HEK293 (cell line): Measurements from ENCODE around the gene CDK1.

Experiments used
- IKZF3 ChIP-seq: fragments of 450-650 bp; IDR thresholded peaks from 2 replicates; pipeline ENCODE4 v1.5.0; 2018; ENCODE audit warnings: missing biosample characterization, mild to moderate bottlenecking, missing genetic modification characterization, moderate library complexity
- KLF7 ChIP-seq: fragments of 450-650 bp; formaldehyde crosslinking; IDR thresholded peaks from 2 replicates; pipeline ENCODE4 v1.5.1; 2016; ENCODE audit warnings: missing biosample characterization, missing genetic modification characterization, borderline replicate concordance
- ZBTB44 ChIP-seq: fragments of 450-650 bp; IDR thresholded peaks from 2 replicates; pipeline ENCODE4 v1.5.1; 2018; ENCODE audit warnings: missing biosample characterization, mild to moderate bottlenecking, missing genetic modification characterization
- ZBTB7A ChIP-seq: fragments of 450-650 bp; formaldehyde crosslinking; IDR thresholded peaks from 2 replicates; pipeline ENCODE4 v1.5.1; 2016; ENCODE audit warnings: low read depth, missing biosample characterization, missing genetic modification characterization
- ZBTB8A ChIP-seq: fragments of 450-650 bp; formaldehyde crosslinking; IDR thresholded peaks from 2 replicates; pipeline ENCODE4 v1.5.1; 2016; ENCODE audit warnings: missing biosample characterization, missing genetic modification characterization
- ZNF121 ChIP-seq: fragments of 450-650 bp; formaldehyde crosslinking; IDR thresholded peaks from 2 replicates; pipeline ENCODE4 v1.5.1; 2016; ENCODE audit warnings: missing biosample characterization, missing genetic modification characterization
- ZSCAN18 ChIP-seq: fragments of 450-650 bp; formaldehyde crosslinking; IDR thresholded peaks from 2 replicates; pipeline ENCODE4 v1.5.1; 2016; ENCODE audit warnings: missing biosample characterization, missing genetic modification characterization
- TF ChIP-seq, protein P1 (sequence below): fragments of 450-650 bp; formaldehyde crosslinking; IDR thresholded peaks from 2 replicates; pipeline ENCODE4 v1.5.1; 2016; ENCODE audit warnings: missing biosample characterization, missing genetic modification characterization

DNA sequence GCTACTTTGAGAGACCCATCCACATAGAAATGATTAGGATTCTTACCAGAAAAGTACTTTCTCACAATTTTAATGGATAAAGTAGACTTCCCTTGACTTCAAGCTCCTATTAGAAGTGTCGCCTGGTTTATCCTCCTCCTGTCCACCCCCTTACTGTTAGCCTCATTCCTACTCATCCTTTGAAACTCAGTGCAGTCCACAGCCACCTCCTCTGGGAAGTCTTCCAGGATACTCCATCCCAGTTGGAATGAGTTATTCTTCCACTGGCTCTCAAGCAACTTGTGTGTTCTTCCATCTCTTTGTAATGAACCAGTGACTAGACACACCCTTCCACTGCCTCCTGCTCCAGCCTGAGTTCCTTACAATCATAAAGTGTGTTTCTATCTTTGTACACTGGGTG lies 25.1 kb upstream of the CDK1 start:
- TF ChIP-seq, protein P1, sequence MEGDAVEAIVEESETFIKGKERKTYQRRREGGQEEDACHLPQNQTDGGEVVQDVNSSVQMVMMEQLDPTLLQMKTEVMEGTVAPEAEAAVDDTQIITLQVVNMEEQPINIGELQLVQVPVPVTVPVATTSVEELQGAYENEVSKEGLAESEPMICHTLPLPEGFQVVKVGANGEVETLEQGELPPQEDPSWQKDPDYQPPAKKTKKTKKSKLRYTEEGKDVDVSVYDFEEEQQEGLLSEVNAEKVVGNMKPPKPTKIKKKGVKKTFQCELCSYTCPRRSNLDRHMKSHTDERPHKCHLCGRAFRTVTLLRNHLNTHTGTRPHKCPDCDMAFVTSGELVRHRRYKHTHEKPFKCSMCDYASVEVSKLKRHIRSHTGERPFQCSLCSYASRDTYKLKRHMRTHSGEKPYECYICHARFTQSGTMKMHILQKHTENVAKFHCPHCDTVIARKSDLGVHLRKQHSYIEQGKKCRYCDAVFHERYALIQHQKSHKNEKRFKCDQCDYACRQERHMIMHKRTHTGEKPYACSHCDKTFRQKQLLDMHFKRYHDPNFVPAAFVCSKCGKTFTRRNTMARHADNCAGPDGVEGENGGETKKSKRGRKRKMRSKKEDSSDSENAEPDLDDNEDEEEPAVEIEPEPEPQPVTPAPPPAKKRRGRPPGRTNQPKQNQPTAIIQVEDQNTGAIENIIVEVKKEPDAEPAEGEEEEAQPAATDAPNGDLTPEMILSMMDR (tag by site-specific recombination), result no peak
- no peak for TF ChIP-seq ZBTB44
- TF ChIP-seq ZSCAN18 (tag by site-specific recombination), result no peak
- TF ChIP-seq ZBTB7A (tag by site-specific recombination), result no peak
- TF ChIP-seq KLF7 (tag by site-specific recombination), result no peak
- TF ChIP-seq ZBTB8A, result no peak
- TF ChIP-seq IKZF3 (tag by site-specific recombination), result no peak
- TF ChIP-seq ZNF121, result no peak
